ENCODE data around the gene ACTRT2.

Gene ACTRT2

GRCh38 chr1:2983706-2984398, 37.4 kb upstream of the ACTRT2 start:
- DNase-seq (ENCODE audit: low read depth in 2 of 2), result no peak

GRCh38 chr1:2984399-2985061, 36.7 kb upstream of the ACTRT2 start:
- DNase-seq (ENCODE audit: low read depth in 2 of 2), result no peak

GRCh38 chr1:2985067-2985561, 36.2 kb upstream of the ACTRT2 start:
- no peak for DNase-seq (ENCODE audit: low read depth in 2 of 2)

GRCh38 chr1:2985694-2986548, 35.3 kb upstream of the ACTRT2 start:
- no peak for DNase-seq (ENCODE audit: low read depth in 2 of 2)

- no peak for DNase-seq (ENCODE audit: low read depth in 2 of 2)
These were observed 34.5 kb upstream of the ACTRT2 start for GRCh38 chr1:2986549-2987305.

- DNase-seq (ENCODE audit: low read depth in 2 of 2), result no peak
These were observed 33.5 kb upstream of the ACTRT2 start for GRCh38 chr1:2987773-2988172.

GRCh38 chr1:2988256-2988655, 33.0 kb upstream of the ACTRT2 start:
- DNase-seq (ENCODE audit: low read depth in 2 of 2), result no peak

GRCh38 chr1:2989185-2989584, 32.1 kb upstream of the ACTRT2 start:
- no peak for DNase-seq (ENCODE audit: low read depth in 2 of 2)

- DNase-seq (ENCODE audit: low read depth in 2 of 2), result no peak
These were observed 31.3 kb upstream of the ACTRT2 start for GRCh38 chr1:2989976-2990375.

GRCh38 chr1:2990376-2991115, 30.7 kb upstream of the ACTRT2 start:
- DNase-seq (ENCODE audit: low read depth in 2 of 2), result no peak

- no peak for DNase-seq (ENCODE audit: low read depth in 2 of 2)
These were observed 29.3 kb upstream of the ACTRT2 start for GRCh38 chr1:2991753-2992495.

GRCh38 chr1:2998503-2999100, 22.7 kb upstream of the ACTRT2 start:
- DNase-seq (ENCODE audit: low read depth in 2 of 2), result no peak

GRCh38 chr1:2999138-2999537, 22.1 kb upstream of the ACTRT2 start:
- no peak for DNase-seq (ENCODE audit: low read depth in 2 of 2)

GRCh38 chr1:2999571-2999970, 21.7 kb upstream of the ACTRT2 start:
- no peak for DNase-seq (ENCODE audit: low read depth in 2 of 2)

GRCh38 chr1:3000214-3000613, 21.1 kb upstream of the ACTRT2 start:
- DNase-seq (ENCODE audit: low read depth in 2 of 2), result no peak

GRCh38 chr1:3000671-3001470, 20.4 kb upstream of the ACTRT2 start:
- no peak for DNase-seq (ENCODE audit: low read depth in 2 of 2)

GRCh38 chr1:3001471-3002348, 19.6 kb upstream of the ACTRT2 start:
- no peak for DNase-seq (ENCODE audit: low read depth in 2 of 2)

Measured in stimulated activated CD8-positive, alpha-beta memory T cell treated with anti-CD3 and anti-CD28 coated beads, Interleukin-7, amount 100 ng/mL, for 1 hour (primary cell).